ENCODE measurements around the gene PSMB2. TPM values are rescaled to one million over a fixed set of nuclear protein-coding genes. Genes with fewer than 3 reads are reported as not detected.

The PSMB2 gene
- total and polyA plus RNA-seq, 10 of the 15 experiments (the other 5 are each of a cell fraction or from before 2014, with no cell fraction given): 71.7 to 299 (median 145) TPM

DNA sequence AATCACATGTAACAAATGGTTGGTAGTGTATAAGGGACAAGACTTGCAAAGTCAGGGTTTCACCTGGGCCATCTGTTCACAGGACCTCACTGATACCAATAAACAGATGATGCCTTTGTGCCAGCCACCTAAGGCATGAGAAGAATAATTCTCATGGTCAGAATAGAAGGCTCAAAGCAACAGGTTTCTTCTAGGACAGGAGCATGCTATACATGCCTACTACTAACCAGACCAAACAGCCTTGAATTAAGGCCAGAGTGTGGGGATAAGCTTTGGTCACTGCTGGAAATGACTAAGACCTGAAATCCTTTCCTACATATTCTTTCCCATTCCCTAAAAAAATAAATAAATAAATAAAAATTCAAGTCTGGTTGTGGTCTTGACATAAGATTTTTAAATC, 17.5 kb downstream of the PSMB2 start:
- TF ChIP-seq, protein P1, sequence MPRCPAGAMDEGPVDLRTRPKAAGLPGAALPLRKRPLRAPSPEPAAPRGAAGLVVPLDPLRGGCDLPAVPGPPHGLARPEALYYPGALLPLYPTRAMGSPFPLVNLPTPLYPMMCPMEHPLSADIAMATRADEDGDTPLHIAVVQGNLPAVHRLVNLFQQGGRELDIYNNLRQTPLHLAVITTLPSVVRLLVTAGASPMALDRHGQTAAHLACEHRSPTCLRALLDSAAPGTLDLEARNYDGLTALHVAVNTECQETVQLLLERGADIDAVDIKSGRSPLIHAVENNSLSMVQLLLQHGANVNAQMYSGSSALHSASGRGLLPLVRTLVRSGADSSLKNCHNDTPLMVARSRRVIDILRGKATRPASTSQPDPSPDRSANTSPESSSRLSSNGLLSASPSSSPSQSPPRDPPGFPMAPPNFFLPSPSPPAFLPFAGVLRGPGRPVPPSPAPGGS (IDR thresholded peaks at IDR 0.05; ENCODE audit: borderline replicate concordance, insufficient read depth, low read depth, low read length, poor library complexity, severe bottlenecking): no peak
- TF ChIP-seq MEF2A (IDR thresholded peaks at IDR 0.05; ENCODE audit: insufficient read depth, low read depth, low read length) (no peak), PAX8 (IDR thresholded peaks at IDR 0.05) (no peak), ZNF384 (IDR thresholded peaks at IDR 0.05; ENCODE audit: borderline replicate concordance, low read depth, low read length) (no peak), RFX5 (IDR thresholded peaks at IDR 0.05; ENCODE audit: low read depth, low read length) (no peak), NFYA (IDR thresholded peaks at IDR 0.05; ENCODE audit: borderline replicate concordance, low read depth, low read length) (no peak), POLR2AphosphoS5 (IDR thresholded peaks at IDR 0.05; ENCODE audit: low read length) (no peak), RUNX3 (IDR thresholded peaks at IDR 0.05; ENCODE audit: low read length) (no peak), ZNF622 (IDR thresholded peaks at IDR 0.05) (no peak), LARP7 (IDR thresholded peaks at IDR 0.05) (no peak), JUNB (IDR thresholded peaks at IDR 0.05) (no peak)
- TF ChIP-seq, protein P2, sequence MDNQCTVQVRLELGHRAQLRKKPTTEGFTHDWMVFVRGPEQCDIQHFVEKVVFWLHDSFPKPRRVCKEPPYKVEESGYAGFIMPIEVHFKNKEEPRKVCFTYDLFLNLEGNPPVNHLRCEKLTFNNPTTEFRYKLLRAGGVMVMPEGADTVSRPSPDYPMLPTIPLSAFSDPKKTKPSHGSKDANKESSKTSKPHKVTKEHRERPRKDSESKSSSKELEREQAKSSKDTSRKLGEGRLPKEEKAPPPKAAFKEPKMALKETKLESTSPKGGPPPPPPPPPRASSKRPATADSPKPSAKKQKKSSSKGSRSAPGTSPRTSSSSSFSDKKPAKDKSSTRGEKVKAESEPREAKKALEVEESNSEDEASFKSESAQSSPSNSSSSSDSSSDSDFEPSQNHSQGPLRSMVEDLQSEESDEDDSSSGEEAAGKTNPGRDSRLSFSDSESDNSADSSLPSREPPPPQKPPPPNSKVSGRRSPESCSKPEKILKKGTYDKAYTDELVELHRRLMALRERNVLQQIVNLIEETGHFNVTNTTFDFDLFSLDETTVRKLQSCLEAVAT (IDR thresholded peaks at IDR 0.05): no peak
- TF ChIP-seq, protein P3, sequence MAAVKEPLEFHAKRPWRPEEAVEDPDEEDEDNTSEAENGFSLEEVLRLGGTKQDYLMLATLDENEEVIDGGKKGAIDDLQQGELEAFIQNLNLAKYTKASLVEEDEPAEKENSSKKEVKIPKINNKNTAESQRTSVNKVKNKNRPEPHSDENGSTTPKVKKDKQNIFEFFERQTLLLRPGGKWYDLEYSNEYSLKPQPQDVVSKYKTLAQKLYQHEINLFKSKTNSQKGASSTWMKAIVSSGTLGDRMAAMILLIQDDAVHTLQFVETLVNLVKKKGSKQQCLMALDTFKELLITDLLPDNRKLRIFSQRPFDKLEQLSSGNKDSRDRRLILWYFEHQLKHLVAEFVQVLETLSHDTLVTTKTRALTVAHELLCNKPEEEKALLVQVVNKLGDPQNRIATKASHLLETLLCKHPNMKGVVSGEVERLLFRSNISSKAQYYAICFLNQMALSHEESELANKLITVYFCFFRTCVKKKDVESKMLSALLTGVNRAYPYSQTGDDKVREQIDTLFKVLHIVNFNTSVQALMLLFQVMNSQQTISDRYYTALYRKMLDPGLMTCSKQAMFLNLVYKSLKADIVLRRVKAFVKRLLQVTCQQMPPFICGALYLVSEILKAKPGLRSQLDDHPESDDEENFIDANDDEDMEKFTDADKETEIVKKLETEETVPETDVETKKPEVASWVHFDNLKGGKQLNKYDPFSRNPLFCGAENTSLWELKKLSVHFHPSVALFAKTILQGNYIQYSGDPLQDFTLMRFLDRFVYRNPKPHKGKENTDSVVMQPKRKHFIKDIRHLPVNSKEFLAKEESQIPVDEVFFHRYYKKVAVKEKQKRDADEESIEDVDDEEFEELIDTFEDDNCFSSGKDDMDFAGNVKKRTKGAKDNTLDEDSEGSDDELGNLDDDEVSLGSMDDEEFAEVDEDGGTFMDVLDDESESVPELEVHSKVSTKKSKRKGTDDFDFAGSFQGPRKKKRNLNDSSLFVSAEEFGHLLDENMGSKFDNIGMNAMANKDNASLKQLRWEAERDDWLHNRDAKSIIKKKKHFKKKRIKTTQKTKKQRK (IDR thresholded peaks at IDR 0.05; ENCODE audit: low read depth, low read length): no peak
- TF ChIP-seq, protein P4, sequence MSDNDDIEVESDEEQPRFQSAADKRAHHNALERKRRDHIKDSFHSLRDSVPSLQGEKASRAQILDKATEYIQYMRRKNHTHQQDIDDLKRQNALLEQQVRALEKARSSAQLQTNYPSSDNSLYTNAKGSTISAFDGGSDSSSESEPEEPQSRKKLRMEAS (IDR thresholded peaks at IDR 0.05; ENCODE audit: low read depth, low read length): no peak
- TF ChIP-seq, protein P5, sequence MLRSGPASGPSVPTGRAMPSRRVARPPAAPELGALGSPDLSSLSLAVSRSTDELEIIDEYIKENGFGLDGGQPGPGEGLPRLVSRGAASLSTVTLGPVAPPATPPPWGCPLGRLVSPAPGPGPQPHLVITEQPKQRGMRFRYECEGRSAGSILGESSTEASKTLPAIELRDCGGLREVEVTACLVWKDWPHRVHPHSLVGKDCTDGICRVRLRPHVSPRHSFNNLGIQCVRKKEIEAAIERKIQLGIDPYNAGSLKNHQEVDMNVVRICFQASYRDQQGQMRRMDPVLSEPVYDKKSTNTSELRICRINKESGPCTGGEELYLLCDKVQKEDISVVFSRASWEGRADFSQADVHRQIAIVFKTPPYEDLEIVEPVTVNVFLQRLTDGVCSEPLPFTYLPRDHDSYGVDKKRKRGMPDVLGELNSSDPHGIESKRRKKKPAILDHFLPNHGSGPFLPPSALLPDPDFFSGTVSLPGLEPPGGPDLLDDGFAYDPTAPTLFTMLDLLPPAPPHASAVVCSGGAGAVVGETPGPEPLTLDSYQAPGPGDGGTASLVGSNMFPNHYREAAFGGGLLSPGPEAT (IDR thresholded peaks at IDR 0.05; ENCODE audit: low read depth): no peak
- ChIA-PET CTCF (interaction anchor here (0.8 to 1.5 kb wide), 2 partner anchors 55 to 102 kb away, joined by 3 to 5 read pairs; no protein-coding TSS in a partner anchor), RAD21 (ENCODE audit: unreplicated experiment) (no interaction called here), POLR2A (no interaction called here), SMC1A (ENCODE audit: uncharacterized antibody, unreplicated experiment) (no interaction called here)
- H3K4me1 ChIP-seq (ENCODE audit: control insufficient read depth, insufficient read depth, low read length): no peaks in the 10 kb centered on the region
- H3K9me3 ChIP-seq (replicated peaks; ENCODE audit: control insufficient read depth, insufficient read depth, low read length): no peaks in the 10 kb centered on the region
- peaks cover 8 to 20% of the 10 kb centered on the region in 2 experiments for H3K36me3 ChIP-seq (ENCODE audit: control insufficient read depth in 2 of 2, insufficient read depth in 2 of 2, low read length in 1 of 2)
- in situ Hi-C loops (cut with MboI): no loop called here
- H3K9ac ChIP-seq (ENCODE audit: control insufficient read depth, insufficient read depth, low read length): no peak overlapping the region
- FAIRE-seq (no peak), DNase-seq (ENCODE audit: low read depth, low spot score) (no peak), ATAC-seq (no peak)
- H3K4me2 ChIP-seq (ENCODE audit: control insufficient read depth, insufficient read depth): no peak overlapping the region
- H3K79me2 ChIP-seq (ENCODE audit: control insufficient read depth, insufficient read depth, low read length): peaks cover 7% of the 10 kb centered on the region
- no peaks in the 10 kb centered on the region for H3K27me3 ChIP-seq (replicated peaks in 1 of 2; ENCODE audit: control insufficient read depth in 2 of 2, insufficient read depth in 2 of 2, low read length in 1 of 2)
- intact Hi-C loops (cut with micrococcal nuclease; ENCODE audit: unreplicated experiment): no loop called here
- H3K4me3 ChIP-seq: no peak overlapping the region
- H4K20me1 ChIP-seq (ENCODE audit: control insufficient read depth, insufficient read depth): no peaks in the 10 kb centered on the region
- BruUV-seq (replicated peaks): no TSS peak
- no peak overlapping the region for H3K27ac ChIP-seq (ENCODE audit: control insufficient read depth, insufficient read depth)
- H2AFZ ChIP-seq (ENCODE audit: control insufficient read depth, low read depth, low read length): no peak overlapping the region
